Measurements from ENCODE around the gene DHX58. TPM values are rescaled to one million over a fixed set of nuclear protein-coding genes. Genes with fewer than 3 reads are reported as not detected.

Gene DHX58
- total RNA-seq: 10 to 100 TPM; 15.8 to 56.6 (median 32.6) TPM

GRCh38 chr17:42112552-42113176 is at the start of gene DHX58:
Gene DHX58 (minus strand): TSS chr17:42112714. CDS start chr17:42111892, 822 bp downstream.
- TF ChIP-seq, protein P1, sequence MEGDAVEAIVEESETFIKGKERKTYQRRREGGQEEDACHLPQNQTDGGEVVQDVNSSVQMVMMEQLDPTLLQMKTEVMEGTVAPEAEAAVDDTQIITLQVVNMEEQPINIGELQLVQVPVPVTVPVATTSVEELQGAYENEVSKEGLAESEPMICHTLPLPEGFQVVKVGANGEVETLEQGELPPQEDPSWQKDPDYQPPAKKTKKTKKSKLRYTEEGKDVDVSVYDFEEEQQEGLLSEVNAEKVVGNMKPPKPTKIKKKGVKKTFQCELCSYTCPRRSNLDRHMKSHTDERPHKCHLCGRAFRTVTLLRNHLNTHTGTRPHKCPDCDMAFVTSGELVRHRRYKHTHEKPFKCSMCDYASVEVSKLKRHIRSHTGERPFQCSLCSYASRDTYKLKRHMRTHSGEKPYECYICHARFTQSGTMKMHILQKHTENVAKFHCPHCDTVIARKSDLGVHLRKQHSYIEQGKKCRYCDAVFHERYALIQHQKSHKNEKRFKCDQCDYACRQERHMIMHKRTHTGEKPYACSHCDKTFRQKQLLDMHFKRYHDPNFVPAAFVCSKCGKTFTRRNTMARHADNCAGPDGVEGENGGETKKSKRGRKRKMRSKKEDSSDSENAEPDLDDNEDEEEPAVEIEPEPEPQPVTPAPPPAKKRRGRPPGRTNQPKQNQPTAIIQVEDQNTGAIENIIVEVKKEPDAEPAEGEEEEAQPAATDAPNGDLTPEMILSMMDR (IDR thresholded peaks at IDR 0.05): no peak
- TF ChIP-seq POLR2AphosphoS5 (IDR thresholded peaks at IDR 0.05) (peak; percentile 74 to 82), POLR2A (IDR thresholded peaks at IDR 0.05) (peak in 2 of 4 donors; percentile 25 to 76), EP300 (IDR thresholded peaks at IDR 0.05) (no peak)
- peaks cover 17 to 34% (median 23%) of the 10 kb centered on the region in 4 donors for H3K4me1 ChIP-seq
- peak; percentile 90 to 93 for ATAC-seq (ENCODE audit: low FRiP score in 2 of 2)
- H3K27ac ChIP-seq: peak within 1 kb of the TSS; percentile 93 to 97 (median 94)
- H3K9me3 ChIP-seq: no peaks in the 10 kb centered on the region
- H3K36me3 ChIP-seq: peaks cover 0 to 37% (median 12%) of the 10 kb centered on the region in 4 donors
- H3K4me3 ChIP-seq: peak within 1 kb of the TSS; percentile 54 to 75 (median 62)
- peak; percentile 86 to 89 for DNase-seq
- 0 to 2% methylated on average over 9 to 10 of the region's 10 CpGs for WGBS, 2 donors
- no peaks in the 10 kb centered on the region for H3K27me3 ChIP-seq

DNA sequence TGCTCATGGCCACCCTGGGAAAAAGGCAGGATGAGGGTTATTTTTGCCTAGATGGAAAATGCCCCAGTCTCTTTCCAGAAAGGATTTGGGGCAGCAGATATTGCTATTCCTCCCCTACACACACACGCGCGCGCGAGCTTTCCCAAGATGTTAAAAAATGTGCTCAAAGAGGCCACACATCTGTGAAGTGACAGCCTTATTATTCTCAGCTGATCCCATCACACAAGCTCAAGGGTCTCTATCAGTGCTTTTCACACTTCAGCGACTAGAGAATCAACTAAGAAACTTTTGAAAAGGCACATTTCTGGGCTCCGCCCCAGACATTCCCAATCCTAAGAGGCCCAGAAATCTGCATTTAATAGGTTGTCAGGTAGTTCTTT is 48.0 kb upstream of the DHX58 start:
- no peak overlapping the region for H3K27ac ChIP-seq
- no peaks in the 10 kb centered on the region for H3K27me3 ChIP-seq

DNA sequence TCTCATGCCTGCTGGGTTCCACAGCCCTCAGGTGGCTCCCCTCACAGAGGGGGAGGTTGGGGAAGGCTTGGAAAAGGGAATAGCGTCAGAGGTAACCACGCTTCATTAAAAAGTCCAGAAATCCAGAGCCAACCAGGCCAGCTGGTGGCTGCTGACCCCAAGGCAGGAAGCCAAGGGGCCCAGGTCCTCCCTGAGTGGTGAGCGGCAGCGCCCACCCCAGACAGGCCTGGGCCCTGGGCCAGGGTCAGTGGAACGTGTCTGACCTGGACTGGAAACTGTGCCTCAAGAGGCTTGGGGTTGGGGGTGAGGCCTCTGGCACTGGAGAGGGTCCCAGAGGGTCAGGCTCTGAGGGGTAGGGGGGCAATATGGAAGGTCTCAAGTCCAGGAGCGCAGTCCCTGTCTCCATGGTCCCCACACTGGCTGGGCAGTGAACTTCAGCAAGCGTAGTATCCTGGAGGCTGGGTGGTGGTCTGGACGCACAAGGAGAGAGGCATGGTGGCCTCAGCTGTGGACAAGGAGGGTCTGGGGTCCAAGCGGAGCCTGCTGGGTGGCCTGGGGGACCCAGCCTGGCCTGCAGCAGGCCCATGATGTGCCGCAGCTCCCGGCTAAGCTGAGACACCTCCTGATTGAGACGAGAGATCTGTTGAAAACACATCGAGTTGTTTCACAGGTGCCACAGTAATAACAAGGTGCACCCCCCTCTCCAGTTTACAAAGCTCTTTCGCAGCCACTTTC is 47.4 kb upstream of the DHX58 start:
- Histone ChIP-seq H3K4me3 (no peak overlapping the region), H3K36me3 (no peaks in the 10 kb centered on the region), H3K27ac (no peak overlapping the region), H3K9me3 (no peaks in the 10 kb centered on the region), H3K4me1 (peaks cover 4 to 8% (median 6%) of the 10 kb centered on the region in 4 donors), H3K27me3 (no peaks in the 10 kb centered on the region)
- ATAC-seq (ENCODE audit: low FRiP score in 2 of 2) (no peak), DNase-seq (no peak)
- WGBS, 2 donors: 68 to 86% methylated on average over 6 to 14 of the region's 14 CpGs
- TF ChIP-seq EP300 (IDR thresholded peaks at IDR 0.05) (no peak), POLR2AphosphoS5 (IDR thresholded peaks at IDR 0.05) (no peak)
- TF ChIP-seq, protein P1 (IDR thresholded peaks at IDR 0.05): no peak

More for the DNA sequence above, 48.0 kb upstream of the DHX58 start:
- no peak for DNase-seq
- no peak for ATAC-seq (ENCODE audit: low FRiP score in 2 of 2)
- TF ChIP-seq EP300 (IDR thresholded peaks at IDR 0.05) (no peak), POLR2AphosphoS5 (IDR thresholded peaks at IDR 0.05) (no peak), POLR2A (IDR thresholded peaks at IDR 0.05) (no peak)
- TF ChIP-seq, protein P1 (IDR thresholded peaks at IDR 0.05): no peak
- no peaks in the 10 kb centered on the region for H3K9me3 ChIP-seq
- peaks cover under 1 to 3% (median 2%) of the 10 kb centered on the region in 4 donors for H3K4me1 ChIP-seq
- H3K4me3 ChIP-seq: no peak overlapping the region
- 83 to 84% methylated on average over 7 of the region's 7 CpGs for WGBS, 2 donors
- H3K36me3 ChIP-seq: no peaks in the 10 kb centered on the region

- H3K4me1 ChIP-seq: peaks cover 26 to 40% (median 31%) of the 10 kb centered on the region in 4 donors
- no peaks in the 10 kb centered on the region for H3K27me3 ChIP-seq
- H3K36me3 ChIP-seq: peaks cover 0 to 17% (median 3%) of the 10 kb centered on the region in 4 donors
- peak overlapping the region in 3 of 4 donors; percentile 93 to 95 (median 93) for H3K27ac ChIP-seq
- TF ChIP-seq, protein P1 (IDR thresholded peaks at IDR 0.05): no peak
- TF ChIP-seq EP300 (IDR thresholded peaks at IDR 0.05) (no peak), POLR2A (IDR thresholded peaks at IDR 0.05) (no peak), POLR2AphosphoS5 (IDR thresholded peaks at IDR 0.05) (no peak)
- no peaks in the 10 kb centered on the region for H3K9me3 ChIP-seq
- peak overlapping the region; percentile 30 to 97 (median 86) for H3K4me3 ChIP-seq
- ATAC-seq (ENCODE audit: low FRiP score in 2 of 2): no peak
- DNase-seq: no peak
- WGBS, 2 donors: 36 to 47% methylated on average over 17 of the region's 17 CpGs
Measured at GRCh38 chr17:42155614-42156045, 43.1 kb upstream of the DHX58 start.
